Stimulated activated CD4-positive, alpha-beta T cell treated with anti-CD3 and anti-CD28 coated beads, Interleukin-4, amount 100 ng/mL, for 24 hours (primary cell): ENCODE measurements around the gene RBM17.
"Not testable (repeated sequence)": the region's sequence is repeated elsewhere in the genome, so short reads cannot be mapped to it uniquely, and the experiment has no call there.

Source experiments
- DNase-seq: peaks from one replicate; pipeline ENCODE4 v3.0.0-alpha.2; 2020

RBM17 gene, protein sequence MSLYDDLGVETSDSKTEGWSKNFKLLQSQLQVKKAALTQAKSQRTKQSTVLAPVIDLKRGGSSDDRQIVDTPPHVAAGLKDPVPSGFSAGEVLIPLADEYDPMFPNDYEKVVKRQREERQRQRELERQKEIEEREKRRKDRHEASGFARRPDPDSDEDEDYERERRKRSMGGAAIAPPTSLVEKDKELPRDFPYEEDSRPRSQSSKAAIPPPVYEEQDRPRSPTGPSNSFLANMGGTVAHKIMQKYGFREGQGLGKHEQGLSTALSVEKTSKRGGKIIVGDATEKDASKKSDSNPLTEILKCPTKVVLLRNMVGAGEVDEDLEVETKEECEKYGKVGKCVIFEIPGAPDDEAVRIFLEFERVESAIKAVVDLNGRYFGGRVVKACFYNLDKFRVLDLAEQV

DNA sequence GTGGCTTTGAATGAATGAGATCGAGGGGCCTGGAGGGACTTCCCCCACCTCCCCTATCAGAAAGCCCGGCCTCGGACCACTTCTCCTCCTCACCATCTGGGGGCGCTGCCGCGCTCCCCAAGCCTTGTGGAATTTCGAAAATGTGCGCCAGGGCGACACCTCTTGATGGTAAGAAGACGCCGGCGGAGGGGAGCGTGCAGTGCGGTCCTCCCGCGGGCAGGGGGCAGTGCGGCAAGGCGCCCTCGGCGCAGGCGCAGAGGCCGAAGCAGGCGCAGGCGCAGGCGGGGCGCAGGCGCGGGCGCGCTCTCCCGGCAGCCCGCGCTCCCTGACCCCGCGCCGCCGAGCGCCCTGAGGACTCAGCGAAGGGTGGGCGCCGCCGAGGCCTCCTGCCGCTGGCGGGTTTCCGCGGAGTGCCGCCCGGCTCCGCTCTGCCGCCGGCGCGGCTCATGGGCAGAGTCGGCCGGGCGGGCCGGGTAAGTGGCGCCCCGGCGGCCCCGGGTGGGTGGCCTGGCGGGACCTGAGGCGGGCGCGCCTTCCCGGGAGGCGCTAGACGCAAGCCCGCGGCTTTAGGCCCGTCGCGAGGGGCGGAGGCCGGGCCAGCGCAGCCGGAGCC, at the start of gene RBM17:
Gene RBM17 (plus strand): TSS at position 314 of the 613 bp plus-strand sequence. CDS start 8,032 bp downstream, outside the sequence.
- peak; percentile 97 for DNase-seq

DNA sequence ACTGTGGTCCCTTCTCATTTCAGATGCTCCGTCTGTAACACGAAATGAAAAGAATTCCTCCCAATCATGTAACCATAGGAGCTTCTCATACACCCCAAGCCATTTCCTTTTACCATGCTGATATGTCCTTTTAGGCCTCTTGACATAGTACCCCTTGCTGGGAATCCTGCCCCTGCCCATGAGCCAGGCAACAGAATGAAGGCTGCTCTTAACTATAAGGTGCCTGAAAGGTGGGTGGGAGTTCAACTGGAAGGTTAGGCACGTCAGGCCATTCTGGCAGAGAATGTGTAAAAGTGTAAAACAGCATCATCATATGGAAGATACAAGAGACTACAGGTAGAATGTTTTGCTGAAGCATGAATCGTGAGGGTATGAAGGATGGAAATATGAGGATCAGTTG, 49.1 kb upstream of the RBM17 start:
- peak; percentile 2 for DNase-seq

DNA sequence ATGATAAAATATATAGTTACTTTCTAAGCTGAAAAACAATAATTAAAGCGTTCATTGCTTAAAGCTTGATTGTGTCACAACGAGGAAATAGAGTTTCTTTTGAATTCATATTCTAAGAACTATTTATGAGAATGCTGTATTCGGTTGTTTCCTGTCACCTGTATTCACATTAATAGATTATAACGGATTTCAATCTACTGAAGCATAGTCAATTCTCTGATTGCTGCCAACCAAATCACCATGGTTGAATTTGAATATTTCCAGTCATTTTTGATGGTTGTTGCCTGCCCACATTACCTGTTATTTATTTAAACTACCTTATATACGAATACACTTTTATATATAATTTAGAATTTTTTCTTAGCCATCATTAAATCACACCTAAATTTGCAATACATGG, 48.6 kb upstream of the RBM17 start:
- DNase-seq: no peak

DNA sequence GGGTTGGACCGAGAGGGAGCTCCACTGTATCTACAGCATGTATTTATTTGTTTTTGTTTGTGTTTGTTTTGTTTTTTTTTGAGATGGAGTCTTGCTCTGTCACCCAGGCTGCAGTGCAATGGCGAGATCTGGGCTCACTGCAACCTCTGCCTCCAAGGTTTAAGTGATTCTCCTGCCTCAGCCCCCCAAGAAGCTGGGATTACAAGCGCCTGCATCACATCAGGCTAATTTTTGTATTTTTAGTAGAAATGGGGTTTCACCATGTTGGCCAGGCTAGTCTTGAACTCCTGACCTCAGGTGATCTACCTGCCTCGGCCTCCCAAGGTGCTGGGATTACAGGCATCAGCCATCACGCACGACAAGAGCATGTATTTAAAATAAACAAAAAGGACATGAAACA, 45.5 kb upstream of the RBM17 start:
- not testable (repeated sequence) for DNase-seq

DNA sequence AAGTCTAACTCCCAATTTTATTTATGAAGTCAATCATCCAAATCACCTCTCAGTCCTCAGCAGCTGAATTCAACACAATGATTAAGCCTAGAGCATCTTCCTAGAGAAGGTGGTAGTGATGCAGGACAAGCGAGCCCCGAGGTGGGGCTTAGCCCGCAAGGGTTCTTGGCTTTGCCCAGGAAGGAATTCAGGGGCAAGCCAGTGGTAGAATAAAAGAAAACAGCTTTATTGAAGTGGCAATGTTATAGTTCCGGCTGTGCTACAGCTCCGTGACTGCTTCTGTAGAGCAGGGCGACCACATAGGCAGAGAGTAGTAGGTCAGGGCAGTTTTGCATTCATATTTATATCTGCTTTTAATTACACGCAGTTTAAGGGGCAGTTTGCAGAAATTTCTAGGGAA, 44.8 kb upstream of the RBM17 start:
- peak; percentile 3 for DNase-seq

- peak; percentile 28 for DNase-seq
Measured at GRCh38 chr10:6044751-6045313, 44.0 kb upstream of the RBM17 start.

DNA sequence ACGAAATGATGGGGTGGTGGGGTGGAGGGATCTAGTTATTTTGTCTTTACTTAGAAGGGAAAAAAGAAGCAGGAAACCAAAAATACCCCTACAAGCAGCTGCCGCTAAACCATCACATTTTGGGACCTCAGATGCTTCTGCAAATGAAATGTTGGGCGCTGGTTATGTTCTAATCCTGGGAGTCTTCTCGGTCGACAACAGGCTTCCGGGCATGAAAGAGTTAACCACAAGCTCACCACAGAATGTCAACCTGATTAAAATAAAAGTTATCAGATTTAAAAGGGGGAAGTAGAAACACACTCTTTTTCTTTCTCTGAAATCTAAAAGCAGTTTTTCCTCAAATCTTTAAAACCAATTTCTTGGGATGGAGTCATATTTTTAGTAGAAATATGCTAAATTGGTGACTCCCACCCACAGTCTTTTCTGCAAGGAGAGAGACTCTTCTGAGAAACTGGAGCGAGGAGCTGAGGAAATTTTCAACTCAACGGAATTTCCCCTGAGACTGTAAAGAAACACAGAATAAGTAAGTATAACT, 43.5 kb upstream of the RBM17 start:
- DNase-seq: peak; percentile 48

DNA sequence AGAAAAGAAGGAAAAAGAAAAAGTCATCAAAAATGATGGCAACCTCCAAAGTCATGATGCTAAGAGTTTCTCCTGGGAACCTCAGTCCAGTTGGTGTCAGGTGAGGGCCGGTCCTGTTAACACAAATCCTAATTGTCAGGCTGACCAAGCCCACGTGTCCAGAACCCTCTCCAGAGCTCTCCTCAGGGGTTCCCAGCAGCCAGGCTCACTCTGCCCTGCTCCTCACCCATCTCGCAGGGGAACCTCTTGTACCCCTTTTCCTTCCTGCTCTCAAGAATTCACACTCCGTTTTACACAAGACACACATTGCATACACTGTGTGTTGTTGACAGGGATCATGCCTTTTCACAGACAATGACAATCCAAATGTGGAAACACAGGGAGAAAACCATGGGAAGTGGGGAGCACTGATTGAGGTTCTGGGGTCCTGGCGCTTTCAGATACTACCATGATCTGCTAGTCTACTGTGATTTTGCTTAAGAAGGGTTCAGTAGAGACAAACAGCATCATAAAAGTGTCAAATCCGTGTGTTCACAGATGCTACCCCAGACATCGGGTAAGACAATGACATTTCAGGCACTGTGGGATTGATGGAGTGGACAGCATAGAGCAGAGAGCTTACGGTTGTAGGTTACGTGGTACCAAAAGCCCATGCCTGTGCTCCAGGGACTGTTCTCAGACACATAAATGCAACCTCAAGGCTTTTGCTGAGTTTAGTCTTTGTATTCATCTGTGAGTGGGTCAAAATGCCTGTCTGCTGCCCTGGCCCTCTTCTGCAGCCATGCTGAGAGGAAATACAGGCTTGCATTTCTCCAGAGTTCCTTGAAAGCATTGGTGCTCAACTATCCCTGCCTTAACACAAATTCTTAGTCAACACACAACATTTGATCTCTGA, 42.7 kb upstream of the RBM17 start:
- peak; percentile 12 for DNase-seq

DNA sequence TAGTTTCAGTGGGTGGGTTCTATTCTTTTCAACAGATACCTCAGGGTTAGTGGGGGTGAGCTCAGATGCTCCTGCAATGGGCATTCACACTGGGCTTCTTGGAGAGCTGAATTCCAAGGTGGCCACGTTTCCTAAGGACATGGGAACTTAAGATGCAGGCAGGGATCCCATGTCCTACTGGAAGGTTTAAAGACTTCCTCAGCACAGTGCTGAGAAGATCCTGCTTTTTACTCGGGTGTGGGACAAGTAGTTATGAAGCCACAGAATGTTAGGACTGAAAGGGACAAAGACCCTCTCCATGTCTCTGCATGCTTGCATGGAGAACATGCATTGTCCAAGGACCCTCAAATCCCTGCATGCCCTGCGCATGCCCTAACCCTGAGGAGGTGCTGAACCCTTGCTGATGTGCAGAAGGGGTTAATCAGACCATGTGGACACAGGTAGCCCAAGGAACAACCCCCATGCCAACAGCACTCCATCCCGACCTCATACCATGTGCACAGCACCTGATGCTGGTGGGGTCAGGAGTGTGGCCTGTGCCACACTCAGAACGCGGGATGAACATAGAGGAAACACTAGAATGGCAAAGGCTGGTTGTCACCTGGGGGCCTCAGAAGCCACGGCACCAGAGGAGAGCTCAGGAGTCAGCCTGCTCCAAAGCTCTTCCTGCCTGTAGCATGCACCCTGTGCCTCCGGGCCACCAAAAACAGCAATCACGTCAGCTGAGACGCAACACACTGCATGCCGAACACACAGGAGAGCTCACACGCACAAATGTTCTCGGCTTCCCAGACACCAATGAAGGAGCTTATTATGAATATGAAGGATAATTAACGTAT, 41.8 kb upstream of the RBM17 start:
- peak; percentile 5 for DNase-seq

DNA sequence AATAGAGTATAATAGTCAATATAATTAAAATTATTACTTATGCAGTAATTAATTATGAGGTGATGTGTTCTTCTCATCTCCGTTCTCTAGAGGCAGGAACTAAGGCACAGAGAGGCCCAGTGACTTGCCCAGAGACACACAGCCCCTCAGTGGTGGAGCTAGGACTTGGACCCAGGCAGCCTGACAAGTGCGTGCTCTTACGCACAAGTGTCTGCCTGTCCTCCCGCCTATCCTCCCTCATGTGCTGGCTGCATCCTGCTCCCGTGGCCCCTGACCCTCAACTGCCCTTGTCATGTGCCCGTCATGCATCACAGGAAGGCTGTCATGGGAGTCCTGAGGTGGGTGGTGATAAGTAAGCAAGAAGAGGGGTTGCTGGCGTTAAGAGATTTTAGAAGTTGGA, 41.0 kb upstream of the RBM17 start:
- peak; percentile 7 for DNase-seq

DNA sequence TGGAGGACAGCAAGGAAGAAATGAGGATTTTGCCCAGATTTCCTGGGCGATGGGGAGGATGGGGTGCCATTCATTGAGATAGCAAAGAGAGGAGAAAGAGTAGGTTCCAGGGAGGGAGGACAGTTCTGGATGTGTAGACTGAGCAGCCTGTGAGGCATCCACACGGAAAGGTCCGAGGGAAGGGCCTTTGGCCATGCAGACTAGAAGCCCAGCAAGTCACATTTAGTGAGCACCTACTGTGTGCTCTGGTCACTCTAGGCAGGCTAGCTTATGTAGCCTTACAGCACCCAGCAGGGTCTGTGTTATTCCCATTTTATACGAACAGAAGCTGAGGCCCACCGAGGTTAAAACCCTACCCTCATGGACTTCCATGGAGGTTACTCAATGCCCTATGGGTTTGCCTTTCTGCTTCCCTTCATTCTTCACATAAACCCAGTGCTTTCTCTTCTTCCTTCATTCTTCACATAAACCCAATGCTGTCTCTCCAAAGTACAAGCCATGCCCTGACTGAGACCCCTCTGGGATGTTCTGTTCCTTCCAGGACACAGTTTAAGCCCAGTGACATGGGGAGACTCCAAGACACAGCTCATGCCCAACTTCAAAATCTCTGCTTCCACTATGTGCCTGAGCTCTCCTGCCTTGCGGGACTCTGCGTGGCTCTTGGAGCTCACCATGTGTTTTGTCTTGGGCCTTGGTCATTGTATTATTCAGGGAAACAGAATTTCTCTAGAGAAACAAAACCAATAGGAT, 40.4 kb upstream of the RBM17 start:
- DNase-seq: no peak

- no peak for DNase-seq
Measured at GRCh38 chr10:6049031-6049400, 39.8 kb upstream of the RBM17 start.

GRCh38 chr10:6050801-6051445, 37.9 kb upstream of the RBM17 start:
- peak; percentile 94 for DNase-seq

DNA sequence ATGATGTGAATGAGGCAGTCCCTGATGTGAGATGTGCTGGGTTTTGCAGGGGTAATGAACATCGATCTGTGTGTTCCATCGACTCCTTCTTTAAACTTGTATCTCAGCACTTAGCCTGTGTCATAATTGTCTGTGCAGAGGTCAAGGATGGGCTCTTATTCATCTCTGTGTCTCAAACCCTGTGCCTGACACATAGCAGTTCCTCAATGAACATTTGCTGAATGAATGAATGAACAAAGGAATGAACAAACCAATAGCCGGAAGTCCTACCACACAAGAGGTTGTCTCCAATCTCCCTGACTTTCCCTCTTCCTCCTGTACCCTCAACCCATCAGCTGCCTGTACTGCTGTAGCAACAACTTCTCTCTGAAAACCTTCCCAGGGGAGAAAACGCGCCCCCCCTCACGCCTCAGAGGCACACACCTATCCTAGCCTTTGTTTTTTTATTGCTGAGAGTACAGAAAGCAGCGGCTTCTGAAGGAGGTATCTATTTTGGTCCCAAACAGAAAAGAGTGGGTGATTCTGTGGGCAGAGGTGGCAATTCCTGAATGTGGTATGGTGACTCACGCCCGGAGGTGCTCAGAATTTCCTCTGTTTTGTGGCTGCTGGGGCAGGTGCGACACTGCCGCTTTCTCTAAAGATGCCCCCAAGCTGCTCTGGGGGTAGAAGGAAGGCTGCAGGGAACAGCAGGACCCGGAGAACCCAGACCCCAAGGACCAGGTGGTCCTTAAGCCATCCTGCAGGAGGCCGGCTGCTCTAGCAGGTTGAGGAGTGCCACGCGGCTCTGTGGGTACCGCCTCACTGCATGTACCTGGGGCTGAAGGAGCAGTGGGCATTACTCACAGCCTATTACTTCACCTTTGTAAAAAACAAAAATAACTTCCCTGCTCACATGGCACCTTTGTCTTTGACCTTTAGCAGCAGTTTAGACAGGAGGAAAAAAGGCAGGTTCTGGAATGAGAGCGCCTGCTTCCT, 36.3 kb upstream of the RBM17 start:
- peak; percentile 89 for DNase-seq

GRCh38 chr10:6053303-6053702, 35.5 kb upstream of the RBM17 start:
- peak; percentile 10 for DNase-seq

DNA sequence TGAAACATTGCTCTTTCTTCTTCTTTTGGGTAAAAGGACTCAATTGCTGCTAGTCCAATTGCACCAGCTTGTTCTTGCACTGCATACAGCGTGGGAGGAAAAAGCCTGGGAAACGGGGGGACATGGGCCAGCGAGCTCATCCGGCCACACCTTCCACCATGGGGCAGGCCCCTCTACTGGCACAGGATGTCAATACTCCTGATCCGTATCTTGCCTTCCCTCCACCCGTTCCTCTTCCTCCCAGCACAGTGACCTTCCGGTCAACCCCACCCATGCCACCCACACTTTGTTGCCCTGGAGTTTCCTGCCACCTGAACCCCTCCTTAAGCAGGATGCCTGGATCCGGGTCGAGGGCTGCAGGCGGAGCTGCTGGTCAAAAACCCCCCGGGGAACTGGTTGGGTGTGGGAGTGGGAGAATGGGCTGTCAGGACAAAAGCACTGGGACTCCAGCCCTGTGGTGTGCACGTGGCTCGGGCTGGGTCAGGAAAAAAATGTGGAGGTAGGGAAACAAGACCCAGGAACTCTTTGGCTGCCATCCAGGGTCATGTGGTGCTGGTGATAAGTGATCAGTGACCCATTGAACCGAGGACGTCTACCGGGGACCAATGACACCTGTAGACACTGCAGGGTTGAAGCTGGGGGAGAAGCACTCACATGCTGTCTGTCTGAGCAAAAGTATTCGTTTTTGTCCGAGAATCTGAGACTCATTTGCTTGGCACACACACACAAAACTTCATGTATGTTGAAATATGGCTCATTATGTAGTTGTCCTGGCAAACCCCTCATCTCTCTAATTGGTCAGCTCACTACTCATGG, 34.8 kb upstream of the RBM17 start:
- peak; percentile 33 for DNase-seq

DNA sequence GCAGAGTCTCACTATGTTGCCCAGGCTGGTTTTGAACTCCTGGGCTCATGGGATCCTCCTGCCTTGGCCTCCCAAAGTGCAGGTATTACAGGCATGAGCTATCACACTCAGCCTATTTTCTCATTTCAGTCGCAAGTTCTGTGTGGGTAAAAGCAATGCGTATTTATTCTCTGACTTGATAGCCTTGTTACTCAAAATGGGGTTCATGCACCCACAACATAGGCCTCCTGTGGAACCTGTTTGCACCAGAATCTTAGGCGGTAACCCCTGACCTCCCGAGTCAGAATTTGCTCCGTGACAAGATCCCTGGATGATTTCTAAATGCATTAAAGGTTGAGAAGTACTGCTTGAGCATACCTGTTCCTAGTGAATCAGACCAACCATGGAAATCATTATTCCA, 34.0 kb upstream of the RBM17 start:
- DNase-seq: peak; percentile 9

DNA sequence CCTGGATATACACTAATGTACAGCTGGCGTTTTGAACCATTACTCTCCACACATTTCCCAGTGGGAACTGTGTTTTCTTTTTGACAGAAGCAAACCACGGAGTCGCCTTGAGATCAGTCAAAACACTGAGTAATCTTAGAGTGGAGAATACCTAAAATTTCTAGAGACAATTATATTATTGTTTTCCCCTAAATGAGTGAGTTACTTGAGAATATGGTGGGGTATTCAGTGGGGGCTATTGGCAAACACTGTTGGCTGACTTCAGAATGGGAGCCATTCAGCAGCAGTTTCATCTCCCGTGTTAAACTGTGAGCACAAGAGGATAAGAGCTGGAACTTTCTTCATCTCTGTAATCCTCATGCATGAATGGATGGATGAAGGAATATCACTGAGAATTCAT, 32.9 kb upstream of the RBM17 start:
- DNase-seq: peak; percentile 5
